Stomach (tissue), 9 donors: Measurements from ENCODE around the gene PRICKLE1. TPM values are rescaled to one million over a fixed set of nuclear protein-coding genes. Genes with fewer than 3 reads are reported as not detected.

Source experiments
- DNase-seq, 2 donors: peaks; one replicate each; pipeline versions ENCODE4 v3.0.0 to v3.0.0-alpha.2; 2013 to 2019
- H3K27ac ChIP-seq, 5 donors: fragments of 200-600 bp in 4 of 5; sonication (generic) in 4 of 5; one replicate each; pipeline ENCODE4 v1.5.1; 2013 to 2019; ENCODE audit warnings: mild to moderate bottlenecking in 1 of 5, moderate library complexity in 1 of 5
- H3K27me3 ChIP-seq, 3 donors: fragments of 200-600 bp; sonication (generic); one replicate each; pipeline ENCODE4 v1.5.1; 2017 to 2019; ENCODE audit warnings: mixed run types in 1 of 3
- H3K36me3 ChIP-seq, 4 donors: fragments of 200-600 bp; sonication (generic); 1 replicate in 3 of 4; 2 replicates in 1 of 4; pipeline ENCODE4 v1.5.1; 2016 to 2019
- H3K4me1 ChIP-seq, 4 donors: fragments of 200-600 bp; sonication (generic); one replicate each; pipeline ENCODE4 v1.5.1; 2016 to 2019
- H3K4me3 ChIP-seq, 4 donors: fragments of 200-600 bp; sonication (generic) in 3 of 4; one replicate each; pipeline ENCODE4 v1.5.1; 2016 to 2019; ENCODE audit warnings: mild to moderate bottlenecking in 1 of 4
- H3K9me3 ChIP-seq, 4 donors: fragments of 200-600 bp; sonication (generic); one replicate each; pipeline ENCODE4 v1.5.1; 2016 to 2019
- CTCF ChIP-seq, 7 experiments: fragments of 450-650 bp in 4 of 7; fragments of 200-600 bp in 3 of 7; sonication (generic) in 3 of 7; IDR thresholded peaks; one replicate each; pipeline ENCODE4 v1.5.1; 2016 to 2019; ENCODE audit warnings: antibody characterized with exemption in 7 of 7, control low read depth in 2 of 7, mild to moderate bottlenecking in 1 of 7
- EP300 ChIP-seq: sonication (generic); formaldehyde crosslinking; IDR thresholded peaks from one replicate; pipeline ENCODE4 v1.6.1; 2017; ENCODE audit warnings: antibody characterized with exemption
- POLR2A ChIP-seq, 4 donors: fragments of 450-650 bp; IDR thresholded peaks; one replicate each; pipeline ENCODE4 v1.6.1; 2016; ENCODE audit warnings: antibody characterized with exemption in 4 of 4, control low read depth in 2 of 4, mild to moderate bottlenecking in 1 of 4, moderate library complexity in 1 of 4
- POLR2AphosphoS5 ChIP-seq, 3 donors: sonication (generic); formaldehyde crosslinking; IDR thresholded peaks; one replicate each; pipeline ENCODE4 v1.6.1; 2016; ENCODE audit warnings: antibody characterized with exemption in 3 of 3
- WGBS, 5 donors: extraction: QIAGEN DNeasy Blood & Tissue Kit in 3 of 5; methylation state at CpG; one replicate each; pipeline versions ENCODE4 v1.1.5 to v1.1.7; 2013 to 2018; 5-methylcytosine and 5-hydroxymethylcytosine counted together
- intact Hi-C: fragments of 100-400 bp; cut with DNase I; formaldehyde crosslinking; loops from one replicate; pipeline ENCODE4 v1.15.1; 2023; ENCODE audit warnings: low total_unique reads
- polyA plus RNA-seq, 3 donors: library from polyadenylated mRNA; stranded (reverse); fragments of 200-250 nt; gene quantifications; one replicate each; pipeline ENCODE4 v1.2.3, GENCODE V29; 2013
- total RNA-seq, 5 donors: library from RNA; depleted of rRNA; stranded (reverse); fragments of >200 nt; gene quantifications; one replicate each; pipeline versions ENCODE4 v1.1.0 to v1.2.3, GENCODE V29; 2014 to 2016
- donor health status: healthy with polysubstance abuse.
- donor health status: Bipolar disorder and iron deficiency.
- donor health status: healthy.

The PRICKLE1 gene
- total and polyA plus RNA-seq, 8 donors: 0.80 to 15.1 (median 2.9) TPM

- DNase-seq: no peak
- WGBS, 5 donors: 88 to 93% (median 91%) methylated on average over 3 of the region's 3 CpGs
- H3K27me3 ChIP-seq: no peaks in the 10 kb centered on the region
- no peak overlapping the region for H3K27ac ChIP-seq
- H3K4me3 ChIP-seq: no peak overlapping the region
- no peak for TF ChIP-seq POLR2AphosphoS5 (IDR thresholded peaks at IDR 0.05)
- no peak for TF ChIP-seq POLR2A (IDR thresholded peaks at IDR 0.05)
- TF ChIP-seq EP300: no peak
- no peak for TF ChIP-seq CTCF (IDR thresholded peaks at IDR 0.05)
- intact Hi-C loops: no loop called here
- no peaks in the 10 kb centered on the region for H3K4me1 ChIP-seq
- H3K36me3 ChIP-seq: no peaks in the 10 kb centered on the region
- H3K9me3 ChIP-seq: no peaks in the 10 kb centered on the region
Observed at GRCh38 chr12:42498549-42499247, 90.8 kb downstream of the PRICKLE1 start.

- Histone ChIP-seq H3K27me3 (no peaks in the 10 kb centered on the region), H3K4me3 (no peak overlapping the region), H3K9me3 (no peaks in the 10 kb centered on the region), H3K27ac (no peak overlapping the region), H3K4me1 (no peaks in the 10 kb centered on the region), H3K36me3 (no peaks in the 10 kb centered on the region)
- TF ChIP-seq CTCF (IDR thresholded peaks at IDR 0.05): no peak
- no peak for TF ChIP-seq POLR2AphosphoS5 (IDR thresholded peaks at IDR 0.05)
- no peak for TF ChIP-seq EP300
- no peak for TF ChIP-seq POLR2A (IDR thresholded peaks at IDR 0.05)
- intact Hi-C loops: no loop called here
- no peak for DNase-seq
- 82 to 96% (median 91%) methylated on average over 4 of the region's 4 CpGs for WGBS, 5 donors
Observed at GRCh38 chr12:42496886-42497285, 92.7 kb downstream of the PRICKLE1 start.

DNA sequence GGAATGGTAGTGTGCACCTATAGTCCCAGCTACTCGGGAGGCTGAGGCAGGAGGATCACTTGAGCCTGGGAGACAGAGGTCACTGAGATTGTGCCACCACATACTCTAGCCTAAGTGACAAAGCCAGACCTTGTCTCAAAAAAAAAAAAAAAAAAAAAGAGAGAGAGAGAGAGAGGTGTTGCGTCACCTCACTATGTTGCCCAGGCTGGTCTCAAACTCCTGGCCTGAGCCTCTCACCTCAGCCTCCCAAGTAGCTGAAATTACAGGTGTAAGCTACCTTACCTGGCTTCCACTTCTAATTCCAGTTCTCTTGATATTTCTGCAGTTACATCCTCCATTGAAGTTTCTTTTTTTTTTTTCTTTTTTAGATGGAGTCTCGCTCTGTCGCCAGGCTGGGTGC lies 94.3 kb downstream of the PRICKLE1 start:
- WGBS, 5 donors: 83 to 100% (median 97%) methylated on average over 4 of the region's 4 CpGs
- intact Hi-C loops: no loop called here
- H3K4me3 ChIP-seq: no peak overlapping the region

DNA sequence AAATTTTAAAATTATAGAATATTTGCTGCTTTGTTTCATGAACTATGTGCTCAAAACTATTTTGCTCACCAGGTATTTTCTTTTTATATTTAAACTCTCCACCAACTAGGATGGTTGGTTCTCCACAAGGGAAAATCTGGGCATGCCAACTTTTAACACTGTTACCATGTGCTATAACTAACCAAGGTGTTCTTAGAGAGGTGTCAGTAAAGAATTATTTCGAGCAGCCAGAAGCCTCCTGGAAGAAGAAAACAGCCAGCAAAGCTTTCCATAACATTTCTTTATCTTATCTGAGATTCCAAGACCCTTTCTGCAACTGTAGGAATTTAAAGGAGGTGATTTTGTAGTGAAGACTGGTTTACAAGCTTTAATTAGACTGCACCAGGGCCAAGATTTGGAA lies 97.3 kb downstream of the PRICKLE1 start:
- Histone ChIP-seq H3K4me1 (no peaks in the 10 kb centered on the region), H3K27me3 (no peaks in the 10 kb centered on the region), H3K4me3 (no peak overlapping the region), H3K27ac (no peak overlapping the region), H3K9me3 (no peaks in the 10 kb centered on the region), H3K36me3 (no peaks in the 10 kb centered on the region)
- intact Hi-C loops: no loop called here
- TF ChIP-seq EP300 (no peak), POLR2AphosphoS5 (IDR thresholded peaks at IDR 0.05) (no peak), POLR2A (IDR thresholded peaks at IDR 0.05) (no peak), CTCF (IDR thresholded peaks at IDR 0.05) (no peak)
- DNase-seq: no peak
- 46 to 82% (median 58%) methylated on average over 1 of the region's 1 CpG for WGBS, 5 donors

More for the DNA sequence above, 94.3 kb downstream of the PRICKLE1 start:
- no peaks in the 10 kb centered on the region for H3K9me3 ChIP-seq
- TF ChIP-seq POLR2A (IDR thresholded peaks at IDR 0.05): no peak
- no peak for TF ChIP-seq CTCF (IDR thresholded peaks at IDR 0.05)
- no peak for TF ChIP-seq POLR2AphosphoS5 (IDR thresholded peaks at IDR 0.05)
- no peak for TF ChIP-seq EP300
- H3K4me1 ChIP-seq: no peaks in the 10 kb centered on the region
- no peak for DNase-seq
- H3K36me3 ChIP-seq: no peaks in the 10 kb centered on the region
- H3K27me3 ChIP-seq: no peaks in the 10 kb centered on the region
- H3K27ac ChIP-seq: no peak overlapping the region
